Stimulated activated effector memory CD8-positive, alpha-beta T cell treated with anti-CD3 and anti-CD28 coated beads, Interleukin-12 subunit alpha, Interleukin-12 subunit beta, amount 100 ng/mL, for 72 hours (primary cell): Measurements from ENCODE around the gene SPRED3.
"Not testable (repeated sequence)": the region's sequence is repeated elsewhere in the genome, so short reads cannot be mapped to it uniquely, and the experiment has no call there.

Experiments used
- ATAC-seq: fragments of 150-1000 bp; cut with Tn5 transposase; 2 replicates; pipeline ENCODE4 v1.10.0; 2021
- DNase-seq, 2 donors: peaks; one replicate each; pipeline ENCODE4 v3.0.0; 2021 to 2022; ENCODE audit warnings: low spot score in 2 of 2
- H3K27ac Mint-ChIP-seq: one replicate; pipeline ENCODE4 v1.8.0; 2022; ENCODE audit warnings: mild to moderate bottlenecking, mixed read lengths
- H3K36me3 Mint-ChIP-seq: one replicate; pipeline ENCODE4 v1.8.0; 2022; ENCODE audit warnings: mild to moderate bottlenecking, mixed read lengths
- H3K4me1 Mint-ChIP-seq: one replicate; pipeline ENCODE4 v1.8.0; 2022; ENCODE audit warnings: mixed read lengths
- H3K4me3 Mint-ChIP-seq: one replicate; pipeline ENCODE4 v1.8.0; 2022; ENCODE audit warnings: mild to moderate bottlenecking, mixed read lengths
- H3K9me3 Mint-ChIP-seq: one replicate; pipeline ENCODE4 v1.8.0; 2022; ENCODE audit warnings: mixed read lengths

SPRED3 gene

DNA sequence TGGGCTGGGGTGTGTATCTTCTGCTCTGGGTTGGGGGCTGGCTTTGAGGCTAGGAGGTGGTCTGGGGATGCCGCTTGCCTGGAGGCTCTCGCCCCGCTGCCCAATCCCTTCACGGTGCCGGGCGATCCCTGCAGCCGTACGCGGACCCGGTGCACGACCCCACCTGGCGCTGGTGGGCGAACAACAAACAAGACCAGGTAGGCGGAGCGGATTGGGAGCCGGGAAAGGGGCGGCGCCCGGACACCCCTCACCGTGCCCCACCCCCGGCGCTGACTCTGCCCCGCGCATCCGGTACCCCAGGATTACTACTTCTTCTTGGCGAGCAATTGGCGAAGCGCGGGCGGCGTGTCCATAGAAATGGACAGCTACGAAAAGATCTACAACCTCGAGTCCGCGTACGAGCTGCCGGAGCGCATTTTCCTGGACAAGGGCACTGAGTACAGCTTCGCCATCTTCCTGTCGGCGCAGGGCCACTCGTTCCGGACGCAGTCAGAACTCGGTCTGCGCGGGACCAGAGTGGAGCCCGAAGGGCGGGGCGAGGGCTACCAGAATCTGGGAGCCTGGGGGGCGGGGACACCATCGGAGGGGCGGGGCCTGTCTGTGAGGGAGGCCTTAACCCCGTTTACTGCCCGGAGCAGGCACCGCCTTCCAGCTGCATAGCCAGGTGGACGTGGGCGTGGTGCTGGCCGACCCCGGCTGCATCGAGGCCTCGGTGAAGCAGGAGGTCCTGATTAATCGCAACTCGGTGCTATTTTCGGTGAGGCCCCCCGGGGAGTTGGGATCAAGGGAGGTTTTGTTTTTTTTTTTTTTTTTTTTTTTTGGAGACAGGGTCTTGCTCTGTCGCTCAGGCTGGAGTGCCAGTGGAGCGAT is 26.2 kb upstream of the SPRED3 start:
- Mint-ChIP-seq H3K36me3 (peaks cover 4% of the 10 kb centered on the region), H3K27ac (no peak overlapping the region), H3K4me3 (peak overlapping the region; percentile 78), H3K4me1 (peaks cover 20% of the 10 kb centered on the region), H3K9me3 (no peaks in the 10 kb centered on the region)
- ATAC-seq (peak; percentile 78), DNase-seq (peak; percentile 61 to 90)

DNA sequence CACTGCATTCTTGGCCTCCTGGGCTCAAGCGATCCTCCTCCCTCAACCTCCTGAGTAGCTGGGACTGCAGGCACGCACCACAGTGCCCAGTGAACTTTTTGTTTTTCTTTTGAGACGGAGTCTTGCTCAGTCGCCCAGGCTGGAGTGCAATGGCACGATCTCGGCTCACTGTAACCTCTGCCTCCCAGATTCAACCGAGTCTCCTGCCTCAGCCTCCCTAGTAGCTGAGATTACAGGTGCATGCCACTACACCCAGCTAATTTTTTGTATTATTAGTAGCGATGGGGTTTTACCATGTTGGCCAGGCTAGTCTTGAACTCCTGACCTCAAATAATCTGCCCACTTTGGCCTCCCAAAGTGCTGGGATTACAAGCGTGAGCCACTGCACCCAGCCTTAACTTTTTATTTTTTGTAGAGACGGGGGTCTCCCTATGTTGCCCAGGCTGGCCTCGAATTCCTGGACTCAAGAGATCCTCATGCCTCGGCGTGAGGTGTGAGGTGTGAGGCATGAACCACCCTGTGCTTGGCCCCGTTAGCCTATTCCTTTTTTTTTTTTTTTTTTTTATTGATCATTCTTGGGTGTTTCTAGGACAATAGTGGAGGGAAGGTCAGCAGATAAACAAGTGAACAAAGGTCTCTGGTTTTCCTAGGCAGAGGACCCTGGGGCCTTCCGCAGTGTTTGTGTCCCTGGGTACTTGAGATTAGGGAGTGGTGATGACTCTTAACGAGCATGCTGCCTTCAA is 25.4 kb upstream of the SPRED3 start:
- H3K9me3 Mint-ChIP-seq, H3K36me3 Mint-ChIP-seq, DNase-seq, H3K27ac Mint-ChIP-seq, ATAC-seq: not testable (repeated sequence)
- Mint-ChIP-seq H3K4me1 (peaks cover 20% of the 10 kb centered on the region), H3K4me3 (peak overlapping the region; percentile 78)

DNA sequence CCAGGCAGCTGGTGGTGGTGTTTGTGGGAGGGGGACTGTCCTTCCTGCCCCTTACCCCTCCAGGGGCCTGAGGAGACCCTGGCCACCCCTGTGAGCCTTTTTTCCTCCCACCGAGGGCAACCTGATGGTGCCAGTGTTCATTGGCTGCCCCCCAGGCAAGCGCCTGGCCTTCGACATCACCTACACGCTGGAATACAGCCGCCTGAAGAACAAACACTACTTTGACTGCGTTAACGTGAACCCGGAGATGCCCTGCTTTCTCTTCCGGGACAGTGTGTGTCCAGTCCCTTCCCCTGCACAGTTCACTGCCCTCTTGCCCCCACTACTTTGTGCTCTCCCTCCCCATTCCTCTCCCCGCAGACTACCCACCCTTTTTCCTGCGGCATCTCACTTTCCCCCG is 21.5 kb upstream of the SPRED3 start:
- no peaks in the 10 kb centered on the region for H3K9me3 Mint-ChIP-seq
- no peak overlapping the region for H3K27ac Mint-ChIP-seq
- ATAC-seq (no peak), DNase-seq (no peak)
- H3K4me1 Mint-ChIP-seq, result peaks cover 6% of the 10 kb centered on the region
- H3K4me3 Mint-ChIP-seq, result no peak overlapping the region
- no peaks in the 10 kb centered on the region for H3K36me3 Mint-ChIP-seq

DNA sequence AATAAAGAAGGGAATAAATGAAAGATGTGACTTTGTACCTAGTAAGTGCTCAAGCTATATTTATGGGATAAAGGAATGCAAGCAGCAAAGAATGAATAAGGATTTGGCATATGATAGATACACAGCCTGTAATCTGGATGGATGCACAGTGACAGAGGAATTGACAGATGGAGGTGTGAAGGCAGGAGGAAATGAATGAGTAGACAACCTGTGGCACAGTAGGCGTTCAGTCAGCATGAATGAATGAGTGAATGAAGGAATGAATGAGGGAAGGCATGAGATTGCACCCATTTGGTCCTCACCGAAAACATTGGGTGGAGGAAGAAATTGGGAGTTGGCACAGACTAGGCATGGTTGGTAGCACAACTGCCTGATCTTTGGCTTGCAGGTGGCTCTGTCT is 18.9 kb upstream of the SPRED3 start:
- DNase-seq (no peak), ATAC-seq (no peak)
- Mint-ChIP-seq H3K27ac (no peak overlapping the region), H3K36me3 (peaks cover 7% of the 10 kb centered on the region), H3K4me3 (no peak overlapping the region), H3K9me3 (no peaks in the 10 kb centered on the region), H3K4me1 (peaks cover 7% of the 10 kb centered on the region)

DNA sequence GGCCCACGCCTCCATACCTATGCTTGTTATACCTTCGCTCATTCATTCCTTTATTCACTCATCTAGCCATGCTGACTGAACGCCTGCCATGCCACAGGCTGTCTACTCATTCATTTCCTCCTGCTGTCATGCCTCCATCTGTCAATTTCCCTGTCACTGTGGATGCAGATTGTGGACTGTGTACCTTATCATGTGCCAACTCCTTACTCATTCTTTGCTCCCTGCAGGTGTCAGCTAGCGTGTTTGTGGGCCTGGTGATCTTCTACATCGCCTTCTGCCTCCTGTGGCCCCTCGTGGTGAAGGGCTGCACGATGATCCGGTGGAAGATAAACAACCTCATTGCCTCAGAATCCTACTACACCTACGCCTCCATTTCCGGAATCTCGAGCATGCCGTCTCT is 18.2 kb upstream of the SPRED3 start:
- H3K27ac Mint-ChIP-seq, result no peak overlapping the region

DNA sequence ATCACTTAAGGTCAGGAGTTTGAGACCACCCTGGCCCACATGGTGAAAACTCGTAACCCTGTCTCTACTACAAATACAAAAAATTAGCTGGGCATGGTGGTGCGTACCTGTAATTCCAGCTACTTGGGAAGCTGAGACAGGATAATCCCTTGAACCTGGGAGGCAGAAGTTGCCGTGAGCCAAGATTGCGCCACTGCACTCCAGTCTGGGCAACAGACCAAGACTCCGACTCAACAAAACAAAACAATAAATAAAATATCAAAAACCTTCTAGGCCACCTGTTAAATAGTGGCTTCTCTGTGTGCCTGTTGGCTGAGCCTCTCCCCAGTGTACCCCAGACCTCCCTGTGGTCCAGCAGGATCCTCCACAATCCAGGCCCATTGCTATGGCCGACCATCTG is 17.4 kb upstream of the SPRED3 start:
- Mint-ChIP-seq H3K9me3 (no peaks in the 10 kb centered on the region), H3K36me3 (peaks cover 22% of the 10 kb centered on the region), H3K4me3 (no peak overlapping the region), H3K4me1 (peaks cover 22% of the 10 kb centered on the region), H3K27ac (no peak overlapping the region)
- ATAC-seq (no peak), DNase-seq (no peak)

More for the DNA sequence above, 18.2 kb upstream of the SPRED3 start:
- ATAC-seq (no peak), DNase-seq (no peak)
- no peak overlapping the region for H3K4me3 Mint-ChIP-seq
- peaks cover 14% of the 10 kb centered on the region for H3K36me3 Mint-ChIP-seq
- no peaks in the 10 kb centered on the region for H3K9me3 Mint-ChIP-seq
- H3K4me1 Mint-ChIP-seq, result peaks cover 14% of the 10 kb centered on the region

DNA sequence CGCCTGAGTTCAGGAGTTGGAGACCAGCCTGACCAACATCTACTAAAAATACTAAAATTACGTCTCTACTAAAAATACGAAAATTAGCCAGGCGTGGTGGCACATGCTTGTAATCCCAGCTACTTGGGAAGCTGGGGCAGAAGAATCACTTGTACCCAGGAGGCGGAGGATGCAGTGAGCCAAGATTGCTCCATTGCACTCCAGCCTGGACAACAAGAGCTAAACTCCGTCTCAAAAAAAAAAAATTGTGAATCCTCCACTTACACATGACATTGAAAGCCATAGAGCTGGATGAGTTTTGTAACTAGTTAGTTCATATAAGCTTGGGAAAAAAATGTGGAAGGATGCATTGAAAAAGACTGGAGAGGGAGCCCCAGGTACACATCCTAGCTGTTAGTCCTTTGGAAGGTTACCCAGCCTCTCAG is 14.6 kb upstream of the SPRED3 start:
- peak overlapping the region; percentile 100 for H3K27ac Mint-ChIP-seq
- DNase-seq (no peak), ATAC-seq (no peak)
- H3K36me3 Mint-ChIP-seq, result peaks cover 50% of the 10 kb centered on the region
- no peaks in the 10 kb centered on the region for H3K9me3 Mint-ChIP-seq
- H3K4me3 Mint-ChIP-seq, result peak overlapping the region; percentile 100
- H3K4me1 Mint-ChIP-seq, result peaks cover 31% of the 10 kb centered on the region

DNA sequence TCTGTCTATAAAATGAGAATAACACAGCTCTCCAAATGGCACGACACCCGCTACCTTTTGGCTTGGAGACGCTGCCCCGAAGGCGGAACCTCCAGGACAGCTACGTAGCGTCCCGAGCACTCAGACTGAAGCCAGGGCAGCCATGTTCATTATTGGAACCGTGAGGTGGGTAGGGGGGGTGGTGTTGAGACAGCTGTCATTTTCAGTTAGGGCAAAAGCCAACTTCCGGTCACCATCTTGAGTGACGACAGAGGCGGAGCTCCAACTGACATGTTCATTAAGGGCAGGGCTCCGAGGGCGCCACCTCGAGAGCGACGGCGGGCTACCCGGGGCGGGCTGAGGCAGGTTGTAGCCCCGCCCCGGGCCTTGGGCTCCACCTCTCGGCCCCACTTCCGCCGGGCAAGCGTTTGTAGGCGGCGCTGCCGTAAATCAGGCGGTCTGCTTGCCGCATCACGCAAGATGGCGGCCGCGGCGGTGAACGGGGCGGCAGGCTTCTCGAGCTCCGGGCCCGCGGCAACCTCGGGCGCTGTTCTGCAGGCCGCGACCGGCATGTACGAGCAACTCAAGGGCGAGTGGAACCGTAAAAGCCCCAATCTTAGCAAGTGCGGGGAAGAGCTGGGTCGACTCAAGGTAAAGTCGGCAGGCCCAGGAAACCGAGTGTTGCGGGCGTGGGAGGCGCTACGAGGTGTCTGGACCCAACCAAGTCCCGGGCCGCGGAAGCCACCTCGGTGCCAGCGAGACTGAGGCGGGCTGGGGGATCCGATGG is 14.0 kb upstream of the SPRED3 start, which contains the start of gene PSMD8:
Gene PSMD8, plus strand, starts transcription at position 240 of the 766 bp plus-strand sequence. Its CDS starts 31 bp downstream, at position 271.
- ATAC-seq, result peak; percentile 97

DNA sequence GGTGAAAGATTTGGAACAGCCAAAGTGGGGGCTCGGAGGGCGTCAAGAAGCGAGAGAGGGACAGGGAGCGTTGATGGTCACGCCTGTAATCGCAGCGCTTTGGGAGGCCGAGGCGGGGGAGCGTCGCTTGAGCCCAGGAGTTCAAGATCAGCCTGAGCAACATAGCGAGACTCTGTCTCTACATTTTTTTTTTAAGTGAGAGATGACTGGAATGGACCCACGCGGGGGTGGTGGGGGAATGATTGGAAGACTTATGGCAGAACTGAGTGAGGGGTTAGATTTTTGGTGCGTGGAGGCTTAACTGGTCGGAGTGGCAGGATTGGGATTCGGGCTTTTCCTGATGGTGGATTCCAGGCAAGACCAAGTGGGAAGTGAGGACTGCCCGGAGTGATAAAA is 13.4 kb upstream of the SPRED3 start:
- peaks cover 39% of the 10 kb centered on the region for H3K4me1 Mint-ChIP-seq
- peak overlapping the region; percentile 100 for H3K4me3 Mint-ChIP-seq
- DNase-seq (no peak), ATAC-seq (peak; percentile 4)
- H3K9me3 Mint-ChIP-seq, result no peaks in the 10 kb centered on the region
- H3K27ac Mint-ChIP-seq, result peak overlapping the region; percentile 100
- peaks cover 62% of the 10 kb centered on the region for H3K36me3 Mint-ChIP-seq

More for the DNA sequence above, 14.0 kb upstream of the SPRED3 start, which contains the start of gene PSMD8:
- H3K27ac Mint-ChIP-seq, result peak within 1 kb of the TSS; percentile 100
- H3K4me1 Mint-ChIP-seq, result peaks cover 37% of the 10 kb centered on the region
- DNase-seq, result peak; percentile 93 to 98
- H3K4me3 Mint-ChIP-seq, result peak within 1 kb of the TSS; percentile 100
- peaks cover 56% of the 10 kb centered on the region for H3K36me3 Mint-ChIP-seq
- H3K9me3 Mint-ChIP-seq, result no peaks in the 10 kb centered on the region

DNA sequence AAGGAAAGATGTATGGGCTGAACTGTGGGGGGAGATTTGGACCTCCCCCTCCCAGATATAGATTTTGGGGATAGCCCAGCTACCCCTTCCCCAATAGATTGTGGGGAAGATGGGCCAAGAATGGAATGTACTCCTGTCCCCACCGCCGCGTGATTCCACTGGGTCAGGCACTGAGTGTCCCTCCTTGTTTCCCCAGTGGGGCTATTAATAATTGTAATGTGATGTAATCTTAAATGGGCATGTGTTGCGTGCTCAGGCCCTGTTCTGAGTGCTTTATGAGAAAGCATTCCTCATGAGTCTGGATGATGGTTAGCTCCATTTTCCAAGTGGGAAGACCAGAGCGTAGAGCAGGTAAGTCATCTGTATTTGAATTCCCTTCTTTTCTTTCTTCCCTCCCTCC is 12.7 kb upstream of the SPRED3 start:
- H3K4me1 Mint-ChIP-seq, result peaks cover 39% of the 10 kb centered on the region
- peak overlapping the region; percentile 100 for H3K4me3 Mint-ChIP-seq
- H3K9me3 Mint-ChIP-seq, result no peaks in the 10 kb centered on the region
- DNase-seq (no peak), ATAC-seq (no peak)
- peaks cover 68% of the 10 kb centered on the region for H3K36me3 Mint-ChIP-seq
- peak overlapping the region; percentile 100 for H3K27ac Mint-ChIP-seq

DNA sequence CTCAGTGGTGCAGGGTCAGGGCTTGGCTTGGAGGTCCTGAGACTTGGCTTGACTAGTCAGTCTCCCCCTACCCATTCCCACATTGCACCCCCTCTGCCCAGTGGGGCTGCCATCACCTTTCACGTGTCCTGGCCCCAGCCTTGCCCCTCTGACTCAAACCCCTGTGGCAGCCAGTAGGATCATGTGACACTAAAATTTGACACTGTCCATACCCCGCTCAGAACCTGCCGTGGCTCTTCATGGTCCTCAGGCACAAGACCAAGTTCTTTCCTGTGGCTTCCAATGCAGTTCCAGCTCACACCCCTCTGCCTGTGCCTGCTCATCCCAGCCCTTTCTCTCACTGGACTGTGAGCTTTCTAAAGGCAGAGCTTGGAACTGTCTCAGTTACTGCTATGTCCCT is 11.9 kb upstream of the SPRED3 start:
- no peak for DNase-seq
- peaks cover 77% of the 10 kb centered on the region for H3K36me3 Mint-ChIP-seq
- peak overlapping the region; percentile 100 for H3K4me3 Mint-ChIP-seq
- peaks cover 39% of the 10 kb centered on the region for H3K4me1 Mint-ChIP-seq
- H3K27ac Mint-ChIP-seq, result peak overlapping the region; percentile 63
- no peak for ATAC-seq
- no peaks in the 10 kb centered on the region for H3K9me3 Mint-ChIP-seq

DNA sequence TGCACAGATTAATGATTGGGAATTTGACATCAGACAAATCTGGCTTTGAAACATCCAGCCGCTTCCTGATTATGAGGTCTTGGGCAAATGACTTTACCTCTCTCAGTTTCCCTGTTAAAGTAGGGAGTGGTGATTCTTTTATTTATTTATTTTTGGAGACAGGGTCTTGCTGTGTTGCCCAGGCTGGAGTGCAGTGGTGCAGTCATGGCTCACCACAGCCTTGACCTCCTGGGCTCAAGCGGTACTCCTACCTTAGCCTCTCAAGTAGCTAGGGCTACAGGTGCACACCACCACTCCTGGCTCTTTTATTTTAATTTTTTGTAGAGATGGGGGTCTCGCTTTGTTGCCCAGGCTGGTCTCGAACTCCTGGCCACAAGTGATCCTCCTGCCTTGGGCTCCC is 11.4 kb upstream of the SPRED3 start:
- Mint-ChIP-seq H3K27ac (peak overlapping the region; percentile 63), H3K4me3 (peak overlapping the region; percentile 100), H3K9me3 (no peaks in the 10 kb centered on the region), H3K4me1 (peaks cover 39% of the 10 kb centered on the region), H3K36me3 (peaks cover 82% of the 10 kb centered on the region)
- ATAC-seq, result no peak
- DNase-seq, result no peak

DNA sequence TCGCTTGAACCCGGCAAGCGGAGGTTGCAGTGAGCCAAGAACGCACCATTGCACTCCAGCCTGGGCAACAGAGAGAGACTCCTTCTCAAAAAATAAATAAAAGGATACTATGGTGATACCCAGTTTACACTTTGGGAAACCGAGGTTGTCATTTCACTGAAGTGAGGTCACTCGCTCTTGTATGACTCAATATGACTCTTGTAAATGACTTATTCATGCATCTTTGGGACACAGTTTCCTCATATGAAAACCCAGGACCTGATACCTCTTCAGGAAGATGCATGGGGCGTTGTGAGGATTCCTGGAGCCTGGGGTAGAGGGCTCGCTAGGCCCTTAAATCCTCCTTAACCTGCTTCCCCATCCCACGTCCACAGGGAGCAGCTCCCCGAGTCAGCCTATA is 9.6 kb upstream of the SPRED3 start:
- ATAC-seq (no peak), DNase-seq (no peak)
- H3K4me1 Mint-ChIP-seq, result peaks cover 39% of the 10 kb centered on the region
- peaks cover 100% of the 10 kb centered on the region for H3K36me3 Mint-ChIP-seq
- H3K27ac Mint-ChIP-seq, result no peak overlapping the region
- H3K9me3 Mint-ChIP-seq, result no peaks in the 10 kb centered on the region
- no peak overlapping the region for H3K4me3 Mint-ChIP-seq

DNA sequence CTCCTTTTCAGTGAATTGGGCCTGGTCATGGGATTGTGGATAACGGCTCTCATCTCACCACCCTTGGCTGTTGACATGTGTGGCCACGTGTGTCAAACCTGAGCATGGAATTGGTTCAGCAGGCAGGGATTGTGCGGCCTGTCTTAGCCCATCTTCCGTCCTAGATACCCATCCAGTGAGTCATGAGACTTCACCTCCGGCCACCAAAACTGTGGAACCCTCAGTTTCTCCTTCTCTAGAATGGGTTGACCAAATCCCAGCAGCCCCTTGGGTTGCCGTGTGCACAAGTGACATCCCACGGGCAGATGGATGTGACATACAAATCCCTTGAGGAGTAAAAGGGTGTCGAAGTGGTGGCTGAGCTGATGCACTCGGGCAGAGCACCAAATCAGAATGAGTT is 7.4 kb upstream of the SPRED3 start:
- no peak overlapping the region for H3K4me3 Mint-ChIP-seq
- DNase-seq, result no peak
- H3K27ac Mint-ChIP-seq, result peak overlapping the region; percentile 52
- no peaks in the 10 kb centered on the region for H3K9me3 Mint-ChIP-seq
- peaks cover 23% of the 10 kb centered on the region for H3K4me1 Mint-ChIP-seq
- no peak for ATAC-seq
- H3K36me3 Mint-ChIP-seq, result peaks cover 95% of the 10 kb centered on the region

DNA sequence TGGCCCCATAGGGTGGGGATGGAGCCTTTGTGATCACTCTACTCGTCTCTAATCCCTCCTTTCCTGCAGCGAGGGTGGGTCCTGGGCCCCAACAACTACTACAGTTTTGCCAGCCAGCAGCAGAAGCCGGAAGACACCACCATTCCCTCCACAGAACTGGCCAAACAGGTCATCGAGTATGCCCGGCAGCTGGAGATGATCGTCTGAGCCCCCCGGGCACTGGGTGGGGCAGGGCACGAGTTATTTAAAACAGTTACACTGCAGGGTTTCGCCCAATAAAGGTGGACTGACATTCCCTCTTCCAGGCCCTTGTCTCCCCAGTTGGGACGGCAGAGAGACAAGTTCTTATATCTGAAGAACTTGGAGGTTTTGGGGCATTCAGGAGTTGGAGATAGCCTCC is 5.3 kb upstream of the SPRED3 start:
- ATAC-seq (no peak), DNase-seq (no peak)
- no peak overlapping the region for H3K27ac Mint-ChIP-seq
- no peak overlapping the region for H3K4me3 Mint-ChIP-seq
- peaks cover 94% of the 10 kb centered on the region for H3K36me3 Mint-ChIP-seq
- H3K9me3 Mint-ChIP-seq, result no peaks in the 10 kb centered on the region
- H3K4me1 Mint-ChIP-seq, result peaks cover 27% of the 10 kb centered on the region
